HG02571 (cell line): ENCODE measurements around the gene FEM1C.

ENCODE experiments used
- ATAC-seq: cut with Tn5 transposase; IDR thresholded peaks from one replicate; pipeline ENCODE4 v1.9.1; 2021; ENCODE audit warnings: mild to moderate bottlenecking, moderate library complexity; ENCODE audit not compliant: unreplicated experiment

The FEM1C gene

GRCh38 chr5:115544436-115545350, at the start of gene FEM1C:
Gene FEM1C (minus strand): TSS chr5:115544775. CDS start chr5:115543493, 1,282 bp downstream.
- peak; percentile 95 for ATAC-seq

GRCh38 chr5:115589043-115589442, 44.5 kb upstream of the FEM1C start:
- no peak for ATAC-seq

GRCh38 chr5:115588640-115589039, 44.1 kb upstream of the FEM1C start:
- ATAC-seq: no peak

- no peak for ATAC-seq
These were observed 42.1 kb upstream of the FEM1C start for GRCh38 chr5:115586525-115587146.

- no peak for ATAC-seq
These were observed 40.7 kb upstream of the FEM1C start for GRCh38 chr5:115585265-115585664.

GRCh38 chr5:115584501-115584900, 39.9 kb upstream of the FEM1C start:
- no peak for ATAC-seq

- ATAC-seq: no peak
These were observed 38.9 kb upstream of the FEM1C start for GRCh38 chr5:115583474-115583873.

GRCh38 chr5:115580941-115581340, 36.4 kb upstream of the FEM1C start:
- ATAC-seq: no peak

- ATAC-seq: peak; percentile 65
These were observed 35.2 kb upstream of the FEM1C start for GRCh38 chr5:115579747-115580173.

GRCh38 chr5:115579216-115579615, 34.6 kb upstream of the FEM1C start:
- no peak for ATAC-seq

- ATAC-seq: peak; percentile 44
These were observed 34.1 kb upstream of the FEM1C start for GRCh38 chr5:115578657-115579056.

GRCh38 chr5:115577741-115578140, 33.2 kb upstream of the FEM1C start:
- ATAC-seq: no peak

- no peak for ATAC-seq
These were observed 32.8 kb upstream of the FEM1C start for GRCh38 chr5:115577329-115577728.

GRCh38 chr5:115575167-115576070, 30.8 kb upstream of the FEM1C start:
- peak; percentile 37 for ATAC-seq

GRCh38 chr5:115573133-115573532, 28.6 kb upstream of the FEM1C start:
- ATAC-seq: no peak

- no peak for ATAC-seq
These were observed 26.9 kb upstream of the FEM1C start for GRCh38 chr5:115571441-115571878.

GRCh38 chr5:115568668-115569067, 24.1 kb upstream of the FEM1C start:
- no peak for ATAC-seq

- ATAC-seq: no peak
These were observed 20.7 kb upstream of the FEM1C start for GRCh38 chr5:115565233-115565632.

- no peak for ATAC-seq
These were observed 16.6 kb upstream of the FEM1C start for GRCh38 chr5:115561176-115561575.

GRCh38 chr5:115559524-115559923, 14.9 kb upstream of the FEM1C start:
- ATAC-seq: no peak

GRCh38 chr5:115558388-115558956, 13.9 kb upstream of the FEM1C start:
- ATAC-seq: no peak
